T-helper 22 cell (primary cell): ENCODE data around the gene TMEM9B.
A peak's percentile ranks its signal among the peaks of the same experiment; 100 is the strongest.

ENCODE experiments used
- DNase-seq: peaks from one replicate; pipeline ENCODE4 v3.0.0-alpha.2; 2020; ENCODE audit warnings: low read depth

TMEM9B gene

DNA sequence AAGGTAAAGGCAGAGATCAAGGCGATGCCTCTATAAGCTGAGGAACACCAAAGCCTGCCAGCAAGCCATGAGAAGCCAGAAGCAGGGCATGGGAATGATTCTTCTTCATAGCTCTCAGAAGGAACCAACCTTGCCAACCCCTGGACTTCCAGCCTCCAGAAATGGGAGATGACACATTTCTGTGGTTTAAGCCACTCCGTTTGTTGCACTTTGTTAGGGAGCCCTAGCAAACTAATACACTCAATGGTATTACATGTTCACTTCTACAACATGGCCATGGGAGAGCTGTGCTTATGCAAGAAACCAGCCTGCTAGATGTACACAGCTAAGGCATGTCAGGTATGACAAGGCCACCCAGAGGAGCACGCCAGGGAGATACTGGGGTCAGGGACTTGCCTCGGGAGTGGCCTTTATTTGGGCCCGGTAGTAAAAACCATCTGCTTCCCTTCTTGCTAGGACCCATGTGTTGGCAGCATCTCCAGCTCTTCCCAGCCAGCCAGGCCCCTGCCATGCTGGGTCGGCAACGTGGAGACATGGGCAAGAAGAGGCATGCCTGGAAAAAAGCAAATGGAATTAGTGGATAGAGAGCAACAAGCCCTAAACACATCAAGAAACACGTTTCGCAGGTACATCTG lies 35.1 kb downstream of the TMEM9B start:
- no peak for DNase-seq

DNA sequence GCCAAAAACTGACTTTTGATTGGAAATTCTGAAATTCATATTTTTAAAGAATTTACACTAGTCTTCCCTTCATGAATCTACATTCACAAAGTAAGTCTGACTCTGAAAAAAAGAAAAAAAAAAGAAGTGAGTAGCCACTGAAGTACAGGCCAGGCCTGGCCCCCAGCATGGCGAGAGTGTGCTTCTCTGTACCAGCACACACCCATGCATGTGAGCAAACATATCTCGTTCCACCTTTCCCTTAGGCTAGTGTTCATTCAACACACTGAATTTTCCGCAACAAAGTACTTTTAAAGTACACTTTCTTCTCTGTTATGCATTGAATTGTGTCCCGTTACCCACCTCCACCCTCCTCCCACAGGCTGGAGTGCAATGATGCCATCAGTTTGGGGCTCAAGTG lies 36.0 kb downstream of the TMEM9B start:
- DNase-seq, result no peak

DNA sequence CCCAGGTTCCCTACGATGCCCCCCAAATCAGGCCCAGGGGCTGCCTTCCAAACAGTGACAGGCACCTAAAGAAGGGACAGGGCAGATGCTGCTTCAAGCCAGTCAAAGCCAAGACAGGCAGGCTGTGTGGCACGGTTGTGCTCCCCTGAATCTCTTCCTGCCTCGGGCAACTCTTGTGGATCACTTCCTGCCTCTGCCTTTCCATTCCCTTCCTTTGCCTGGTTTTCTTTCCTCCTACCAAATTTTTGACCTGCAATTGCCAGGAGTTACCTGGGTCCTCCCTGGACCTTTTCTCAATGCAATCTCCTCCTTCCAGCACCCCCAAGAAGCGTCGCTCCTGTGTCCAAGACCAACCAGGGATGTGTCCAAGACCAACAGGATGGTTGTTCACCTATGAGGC lies 37.0 kb downstream of the TMEM9B start:
- DNase-seq, result no peak

DNA sequence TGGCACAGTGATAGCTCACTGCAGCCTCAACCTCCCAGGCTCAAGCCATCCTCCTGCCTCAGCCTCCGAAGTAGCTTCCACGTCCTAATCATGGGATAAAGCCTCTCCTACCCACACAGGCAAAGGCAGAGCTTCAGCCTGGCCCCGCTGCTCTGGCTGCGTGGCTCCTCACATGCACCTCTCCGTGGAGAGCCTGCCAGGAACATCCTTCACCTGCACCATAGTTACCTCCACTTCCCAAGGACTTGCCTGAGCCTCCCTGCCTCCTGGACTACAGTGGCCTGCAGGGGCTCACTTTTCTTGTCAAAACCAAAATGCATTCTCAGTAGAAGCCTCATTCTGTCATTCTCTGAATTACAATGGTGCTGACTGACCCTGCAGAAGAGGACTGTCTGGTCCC lies 38.0 kb downstream of the TMEM9B start:
- no peak for DNase-seq

DNA sequence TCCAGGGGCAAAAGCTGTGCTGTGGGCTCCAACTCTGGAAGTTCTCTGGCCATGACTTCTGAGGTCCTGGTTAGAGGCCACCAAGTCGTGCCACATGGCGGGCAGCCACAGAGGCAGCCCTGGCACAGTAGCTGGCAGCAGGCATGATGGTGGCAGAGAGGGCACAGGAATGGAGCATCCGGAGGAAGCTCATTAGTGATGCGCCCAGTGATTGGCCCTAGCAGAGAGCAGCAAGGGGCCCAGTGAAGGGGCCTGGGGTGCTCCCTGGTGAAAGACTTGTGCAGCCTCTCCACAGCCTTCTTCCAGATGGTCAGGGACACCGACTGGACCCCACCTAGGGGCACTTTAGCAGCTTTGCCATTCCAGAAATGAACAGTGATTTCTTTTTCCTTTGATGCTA lies 38.5 kb downstream of the TMEM9B start:
- no peak for DNase-seq

DNA sequence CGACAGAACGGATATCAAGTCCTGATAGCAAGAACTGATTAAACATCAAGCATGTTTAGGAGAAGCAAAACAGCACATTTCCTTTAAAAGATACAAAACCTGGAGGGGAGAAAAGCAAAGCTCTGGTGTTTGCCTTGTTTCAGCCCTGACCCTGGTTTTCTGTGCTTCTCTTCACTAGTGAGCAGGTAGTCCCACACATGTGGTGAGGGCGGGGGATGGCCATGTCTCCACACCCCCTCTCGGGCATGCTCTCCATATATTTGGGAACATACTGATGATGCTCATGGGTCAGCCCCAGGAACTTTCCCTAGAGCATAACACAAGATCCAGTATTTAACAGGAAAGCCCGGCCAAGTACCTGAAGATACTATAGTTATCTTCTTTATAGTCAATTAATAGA lies 41.6 kb downstream of the TMEM9B start:
- no peak for DNase-seq

DNA sequence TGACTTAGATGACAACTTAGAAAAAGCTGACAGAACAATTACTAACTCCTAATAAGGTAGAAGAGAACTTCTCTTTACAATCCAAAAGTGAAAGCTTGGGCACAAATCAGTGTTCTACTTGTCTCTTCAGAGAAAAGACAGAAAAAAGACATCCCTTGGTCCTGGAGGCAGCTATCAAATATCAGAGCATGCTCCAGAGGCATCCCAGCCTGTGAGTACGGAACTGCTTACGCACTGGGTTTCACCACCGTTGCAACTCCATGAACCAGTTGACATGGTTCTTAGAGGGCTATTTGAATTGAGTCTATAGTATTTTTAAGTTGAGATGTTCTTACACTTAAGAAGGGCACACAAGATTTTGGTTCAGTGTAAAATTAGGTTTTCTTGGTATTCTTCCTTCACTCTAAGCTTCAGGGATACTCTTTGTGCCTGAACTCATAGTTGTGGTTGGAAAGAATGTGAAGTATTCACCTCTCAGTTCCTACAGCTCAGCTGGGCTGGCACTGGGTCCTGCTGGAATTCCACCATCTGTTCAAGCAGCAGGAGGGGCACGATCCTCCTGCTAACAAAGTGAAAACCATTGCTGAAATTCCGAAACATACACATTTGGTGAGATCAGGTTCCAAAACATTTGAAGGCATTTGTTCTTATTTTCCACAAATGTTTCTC lies 47.0 kb downstream of the TMEM9B start:
- no peak for DNase-seq

DNA sequence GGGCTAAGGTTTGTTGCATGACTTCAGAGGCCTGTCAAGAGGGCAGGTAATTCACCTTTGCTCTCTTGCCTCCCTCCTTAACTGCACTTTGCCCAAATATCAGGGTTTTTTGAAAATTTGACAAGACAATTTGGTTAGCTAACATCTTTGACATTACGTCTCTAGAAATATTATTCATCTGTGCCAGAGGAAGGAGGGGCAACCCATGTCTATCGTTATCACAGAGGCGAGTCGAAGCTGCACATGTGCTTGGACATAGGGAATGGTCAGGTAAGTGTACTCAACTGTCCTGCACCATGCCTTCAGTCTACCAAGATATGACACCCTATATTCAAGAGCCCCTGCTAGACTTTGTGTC lies 49.6 kb downstream of the TMEM9B start:
- DNase-seq, result no peak

DNA sequence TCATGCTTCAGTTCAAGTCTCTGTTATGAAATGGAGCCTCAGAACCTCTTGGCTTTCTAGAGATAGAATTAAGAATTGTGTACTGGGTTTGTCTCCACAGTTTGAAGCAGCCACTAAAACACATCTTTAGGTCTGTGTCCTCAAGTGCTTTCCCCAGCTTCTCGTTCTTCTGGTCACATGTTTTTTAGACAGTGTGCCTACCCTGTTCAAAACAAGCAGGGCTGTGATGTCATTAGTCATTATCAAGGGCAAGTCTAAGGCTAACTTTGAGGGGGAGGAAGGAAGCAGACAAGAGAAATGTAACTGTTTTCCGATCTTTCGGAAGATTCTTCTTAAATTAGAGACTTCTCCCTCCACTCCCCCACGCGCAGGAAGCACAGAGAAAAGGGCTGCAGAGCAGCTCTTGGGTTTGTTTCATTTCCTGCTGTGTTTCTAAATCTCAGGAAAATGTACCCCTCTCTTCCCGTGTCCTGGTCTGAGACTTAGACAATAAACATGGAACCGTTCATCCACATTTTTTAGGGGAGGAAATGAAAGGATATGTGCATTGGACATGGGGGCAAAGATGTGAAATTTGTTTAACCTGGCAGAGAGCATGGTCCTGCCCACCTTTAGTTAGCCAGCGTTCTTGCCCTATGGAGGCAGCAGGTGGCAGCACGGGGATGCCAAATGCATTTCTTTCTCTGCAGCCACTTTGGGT lies 50.1 kb downstream of the TMEM9B start:
- no peak for DNase-seq

DNA sequence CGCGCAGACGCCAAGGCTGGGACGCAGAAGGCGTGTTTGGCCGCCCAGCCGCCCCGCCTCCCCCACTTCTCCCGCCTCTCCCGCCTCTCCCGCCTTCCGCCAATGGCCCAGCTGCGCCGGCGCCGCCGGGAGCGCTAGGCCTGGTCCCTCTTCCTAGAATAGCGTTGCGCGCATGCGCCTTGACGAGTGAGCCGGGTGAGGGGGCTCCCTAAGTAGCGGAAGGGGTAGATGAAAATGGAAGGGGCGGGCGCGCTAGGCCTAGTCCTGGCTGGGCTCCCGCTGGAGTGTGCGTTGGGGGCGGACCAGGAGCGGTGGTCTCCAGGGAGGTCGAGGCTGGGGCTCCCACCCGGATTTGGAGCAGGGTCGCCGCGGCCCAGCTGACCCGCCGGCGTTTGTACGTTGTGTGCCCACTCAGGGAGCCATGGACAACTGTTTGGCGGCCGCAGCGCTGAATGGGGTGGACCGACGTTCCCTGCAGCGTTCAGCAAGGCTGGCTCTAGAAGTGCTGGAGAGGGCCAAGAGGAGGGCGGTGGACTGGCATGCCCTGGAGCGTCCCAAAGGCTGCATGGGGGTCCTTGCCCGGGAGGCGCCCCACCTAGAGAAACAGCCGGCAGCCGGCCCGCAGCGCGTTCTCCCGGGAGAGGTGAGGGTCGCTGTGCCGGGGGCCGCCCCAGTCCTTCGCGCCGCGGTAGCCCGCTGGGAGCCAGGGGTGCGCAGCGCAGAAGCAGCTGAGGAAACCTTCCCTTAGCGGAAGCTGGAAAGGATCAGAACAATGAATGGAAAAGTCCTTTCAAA lies 53.0 kb downstream of the TMEM9B start, which contains the start of gene AKIP1:
Gene AKIP1 (plus strand): TSS at position 161 of the 795 bp plus-strand sequence. CDS start 261 bp downstream, at position 422.
- DNase-seq, result peak; percentile 81

DNA sequence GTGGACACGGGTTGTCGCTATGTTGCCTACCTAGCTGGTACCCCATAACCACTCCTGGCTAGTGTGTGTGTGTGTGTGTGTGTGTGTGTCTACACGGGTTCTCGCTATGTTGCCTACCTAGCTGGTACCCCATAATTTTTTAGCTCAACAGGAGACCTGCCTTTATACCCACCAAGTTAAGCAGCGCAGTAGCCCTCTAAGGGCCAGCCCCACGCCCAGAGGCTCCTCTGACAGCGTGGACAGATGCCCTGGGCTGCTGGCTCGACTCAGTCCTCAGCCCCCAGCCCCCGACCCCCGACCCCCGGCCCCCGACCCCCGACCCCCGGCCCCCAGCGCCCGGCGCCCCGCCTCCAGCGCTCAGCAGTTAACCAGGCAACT lies 53.6 kb downstream of the TMEM9B start:
- no peak for DNase-seq

DNA sequence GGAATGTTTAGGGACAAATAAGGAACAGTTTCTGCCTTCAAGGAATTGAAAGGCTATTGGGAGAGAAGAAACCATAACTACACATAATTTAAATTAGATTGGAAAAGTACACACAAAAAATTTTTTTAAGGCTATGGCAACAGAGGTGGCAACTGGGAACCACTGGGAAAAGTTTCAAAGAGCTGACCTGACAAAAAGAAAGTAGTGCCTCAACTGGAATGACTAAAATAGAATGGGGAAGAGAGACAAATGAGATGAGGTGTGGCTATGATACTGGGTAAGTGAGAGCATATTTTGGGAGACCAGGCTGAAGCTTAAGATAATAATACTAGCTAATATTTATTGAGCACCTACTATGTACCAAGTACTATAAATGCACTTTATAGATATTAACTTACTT lies 56.1 kb downstream of the TMEM9B start:
- DNase-seq, result no peak

DNA sequence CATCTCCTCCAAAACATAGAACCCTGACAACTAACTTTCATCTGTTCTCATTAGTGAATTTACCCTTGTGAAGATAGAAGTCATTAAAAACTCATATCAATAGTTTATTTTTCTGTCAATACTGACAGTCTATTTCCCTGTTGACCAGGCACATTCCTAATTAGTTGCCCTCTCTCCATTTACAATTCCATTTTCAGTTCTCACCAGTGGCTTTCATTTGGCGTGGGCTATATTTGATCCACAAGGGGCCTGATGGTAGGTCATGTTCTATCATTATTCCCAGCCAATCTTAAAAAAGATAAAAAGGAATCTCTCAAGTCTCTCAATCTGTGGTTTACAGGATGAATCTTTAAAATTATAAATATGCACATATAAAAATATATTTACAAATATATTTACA lies 57.1 kb downstream of the TMEM9B start:
- no peak for DNase-seq

DNA sequence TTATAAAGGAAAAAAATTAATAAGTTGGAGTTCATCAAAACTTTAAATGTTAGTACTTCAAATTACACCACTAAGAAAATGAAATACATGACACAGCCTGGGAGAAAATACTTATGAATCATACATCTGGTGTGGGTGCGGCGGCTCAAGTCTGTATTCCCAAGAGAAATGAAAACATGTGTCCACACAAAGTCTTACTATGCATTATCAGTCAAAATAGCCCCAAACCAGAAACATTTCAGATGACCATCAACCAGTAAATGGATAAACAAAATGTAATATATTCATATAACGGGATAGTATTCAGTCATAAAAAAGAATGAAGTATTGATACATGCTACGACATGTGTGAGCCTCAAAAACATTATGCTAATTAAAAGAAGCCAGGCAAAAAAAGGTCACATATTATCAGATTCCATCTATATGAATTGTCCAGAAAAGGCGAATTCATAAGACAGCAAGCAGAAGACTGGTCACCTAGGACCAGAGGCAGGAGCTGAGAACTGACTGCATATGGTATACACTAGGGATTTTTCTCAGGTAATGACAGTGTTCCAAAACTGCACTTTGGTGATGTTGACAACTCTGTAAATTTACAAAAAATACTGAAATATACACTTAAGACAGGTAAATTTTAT lies 58.6 kb downstream of the TMEM9B start:
- no peak for DNase-seq

DNA sequence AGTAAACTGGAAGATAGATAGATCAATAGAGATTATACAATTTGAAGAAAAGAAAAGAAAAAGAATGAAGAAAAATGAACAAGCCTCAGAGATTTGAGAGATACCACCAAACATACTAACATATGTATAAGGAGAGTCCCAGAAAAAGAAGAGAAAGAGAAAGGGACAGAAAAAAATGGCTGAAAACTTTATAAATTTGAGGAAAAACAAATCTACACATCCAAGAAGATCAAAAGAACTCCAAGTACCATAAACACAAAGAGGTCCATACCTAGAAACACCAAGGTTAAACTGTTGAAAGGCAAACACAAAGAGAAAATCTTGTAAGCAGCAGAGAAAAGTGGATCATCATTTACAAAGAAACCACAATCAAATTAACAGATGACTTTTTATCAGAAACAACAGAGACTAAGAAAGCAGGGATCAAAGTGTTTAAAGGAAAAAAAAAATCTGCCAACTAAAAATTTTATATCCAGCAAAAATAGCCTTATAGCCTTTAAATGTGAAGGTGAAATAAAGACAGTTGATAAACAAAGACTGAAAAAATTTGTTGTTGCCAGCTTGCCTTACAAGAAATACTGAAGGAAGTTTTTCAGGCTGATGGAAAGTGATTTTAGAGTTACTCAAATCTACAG lies 65.0 kb downstream of the TMEM9B start:
- DNase-seq, result no peak
